Testis (tissue), 3 donors: ENCODE results near the gene MPHOSPH9. TPM values are rescaled to one million over a fixed set of nuclear protein-coding genes. Genes with fewer than 3 reads are reported as not detected.
A peak's percentile ranks its signal among the peaks of the same experiment; 100 is the strongest.

Experiments
- DNase-seq: peaks from one replicate; pipeline ENCODE4 v3.0.0-alpha.2; 2019
- H3K27ac ChIP-seq, 2 donors: fragments of 200-600 bp; sonication (generic); one replicate each; pipeline ENCODE4 v1.5.1; 2019
- H3K27me3 ChIP-seq: fragments of 200-600 bp; sonication (generic); one replicate; pipeline ENCODE4 v1.5.1; 2019
- H3K36me3 ChIP-seq: fragments of 200-600 bp; sonication (generic); one replicate; pipeline ENCODE4 v1.5.1; 2017; ENCODE audit warnings: low read depth; ENCODE audit errors: missing control alignments
- H3K4me1 ChIP-seq: fragments of 200-600 bp; sonication (generic); one replicate; pipeline ENCODE4 v1.5.1; 2019
- H3K4me3 ChIP-seq, 2 donors: fragments of 200-600 bp; sonication (generic); one replicate each; pipeline ENCODE4 v1.5.1; 2017 to 2019
- H3K9me3 ChIP-seq: fragments of 200-600 bp; sonication (generic); one replicate; pipeline ENCODE4 v1.5.1; 2017
- CTCF ChIP-seq, 3 experiments: fragments of 450-650 bp in 2 of 3; fragments of 200-600 bp in 1 of 3; sonication (generic) in 1 of 3; IDR thresholded peaks; one replicate each; pipeline ENCODE4 v1.5.1; 2016 to 2019; ENCODE audit warnings: antibody characterized with exemption in 3 of 3, mild to moderate bottlenecking in 2 of 3, moderate library complexity in 1 of 3
- POLR2A ChIP-seq: fragments of 450-650 bp; IDR thresholded peaks from one replicate; pipeline ENCODE4 v1.6.1; 2017; ENCODE audit warnings: antibody characterized with exemption, mild to moderate bottlenecking, moderate library complexity
- WGBS, 2 donors: methylation state at CpG; one replicate each; pipeline ENCODE4 v1.1.5; 2018; 5-methylcytosine and 5-hydroxymethylcytosine counted together
- intact Hi-C: fragments of 100-400 bp; cut with DNase I; formaldehyde crosslinking; loops from one replicate; pipeline ENCODE4 v1.15.1; 2023; ENCODE audit warnings: low total_unique reads
- polyA plus RNA-seq: library from polyadenylated mRNA; stranded (reverse); fragments of 350-450 nt; fragmentation: Illumina TruSeq; extraction: RNeasy Lipid Tissue Mini Kit (QIAGEN cat#74804); gene quantifications from one replicate; pipeline ENCODE4 v1.2.3, GENCODE V29; 2014; ENCODE audit warnings: low read depth, low replicate concordance; ENCODE audit not compliant: insufficient read depth
- total RNA-seq, 2 donors: library from RNA; depleted of rRNA; stranded (reverse); fragments of >200 nt; gene quantifications; one replicate each; pipeline ENCODE4 v1.2.3, GENCODE V29; 2016

Gene MPHOSPH9
- total and polyA plus RNA-seq, 3 donors from 2014 or later = 28.8 to 81.1 (median 60.3) TPM

GRCh38 chr12:123238330-123238682 lies 5.4 kb upstream of the MPHOSPH9 start:
- H3K4me1 ChIP-seq = peaks cover 24% of the 10 kb centered on the region
- no peaks in the 10 kb centered on the region for H3K9me3 ChIP-seq
- H3K27ac ChIP-seq = no peak overlapping the region

GRCh38 chr12:123237646-123238329 lies 4.8 kb upstream of the MPHOSPH9 start:
- intact Hi-C loops = loop anchor here (10.0 kb wide), 1 partner anchor 193 kb away; no protein-coding TSS in a partner anchor
- no peak for TF ChIP-seq POLR2A
- TF ChIP-seq CTCF (IDR thresholded peaks at IDR 0.05) = peak; percentile 70 to 79 (median 78)
- DNase-seq = peak; percentile 78
- WGBS, 2 donors = 62 to 71% methylated on average over 6 of the region's 6 CpGs
- H3K4me3 ChIP-seq = no peak overlapping the region
- no peaks in the 10 kb centered on the region for H3K9me3 ChIP-seq
- H3K27ac ChIP-seq = no peak overlapping the region
- H3K36me3 ChIP-seq = no peaks in the 10 kb centered on the region
- H3K4me1 ChIP-seq = peaks cover 24% of the 10 kb centered on the region
- no peaks in the 10 kb centered on the region for H3K27me3 ChIP-seq

More at GRCh38 chr12:123238330-123238682, 5.4 kb upstream of the MPHOSPH9 start:
- no peak for DNase-seq
- Histone ChIP-seq H3K36me3 (no peaks in the 10 kb centered on the region), H3K4me3 (no peak overlapping the region), H3K27me3 (no peaks in the 10 kb centered on the region)
- WGBS, 2 donors = 62 to 75% methylated on average over 2 of the region's 2 CpGs
- TF ChIP-seq POLR2A (no peak), CTCF (IDR thresholded peaks at IDR 0.05) (no peak)
- intact Hi-C loops = loop anchor here (10.0 kb wide), 1 partner anchor 194 kb away; no protein-coding TSS in a partner anchor

- Histone ChIP-seq H3K9me3 (no peaks in the 10 kb centered on the region), H3K27ac (peak overlapping the region; percentile 81 to 93), H3K4me3 (peak overlapping the region; percentile 75 to 79), H3K36me3 (no peaks in the 10 kb centered on the region), H3K4me1 (peaks cover 20% of the 10 kb centered on the region), H3K27me3 (no peaks in the 10 kb centered on the region)
- TF ChIP-seq CTCF (IDR thresholded peaks at IDR 0.05) = no peak
- intact Hi-C loops = loop anchor here (5.0 to 10.0 kb wide), 2 partner anchors 189 to 251 kb away; partner anchors contain the start of gene ARL6IP4
- 3 to 15% methylated on average over 11 to 41 of the region's 42 CpGs for WGBS, 2 donors
- DNase-seq = no peak
Measured at GRCh38 chr12:123233505-123234308, 766 bp upstream of the MPHOSPH9 start.

- H3K9me3 ChIP-seq = no peaks in the 10 kb centered on the region
- H3K36me3 ChIP-seq = no peaks in the 10 kb centered on the region
- intact Hi-C loops = loop anchor here (5.0 to 10.0 kb wide), 2 partner anchors 188 to 250 kb away; partner anchors contain the start of gene ARL6IP4
- peaks cover 24% of the 10 kb centered on the region for H3K4me1 ChIP-seq
- no peak for DNase-seq
- peak overlapping the region; percentile 81 to 93 for H3K27ac ChIP-seq
- TF ChIP-seq CTCF (IDR thresholded peaks at IDR 0.05) (no peak), POLR2A (no peak)
- H3K27me3 ChIP-seq = no peaks in the 10 kb centered on the region
- peak overlapping the region; percentile 75 to 79 for H3K4me3 ChIP-seq
- WGBS, 2 donors = 0 to 1% methylated on average over 15 of the region's 15 CpGs
Measured at GRCh38 chr12:123232472-123232806, 502 bp downstream of the MPHOSPH9 start.
